ENCODE results near the gene GALNTL6. TPM values are rescaled to one million over a fixed set of nuclear protein-coding genes. Genes with fewer than 3 reads are reported as not detected.

Gene GALNTL6
- total RNA-seq, 1 experiment from 2014 or later: not detected

GRCh38 chr4:172758586-172759340 lies 945.6 kb downstream of the GALNTL6 start:
- Histone ChIP-seq H4K20me1 (ENCODE audit: insufficient read depth) (no peaks in the 10 kb centered on the region), H3K4me1 (replicated peaks; ENCODE audit: insufficient read depth) (no peaks in the 10 kb centered on the region), H3K36me3 (ENCODE audit: low read depth) (no peaks in the 10 kb centered on the region), H3K9me3 (ENCODE audit: insufficient read depth, low read depth) (no peaks in the 10 kb centered on the region), H3K27ac (no peak overlapping the region), H3K4me3 (no peak overlapping the region), H3K27me3 (ENCODE audit: insufficient read depth, low read depth) (no peaks in the 10 kb centered on the region), H3K79me2 (ENCODE audit: low read depth) (no peaks in the 10 kb centered on the region), H3F3A (ENCODE audit: insufficient read depth, low read depth) (no peaks in the 10 kb centered on the region), H3K9me2 (ENCODE audit: insufficient read depth) (no peaks in the 10 kb centered on the region), H3K4me2 (no peak overlapping the region), H2AFZ (no peak overlapping the region)
- POLR2A ChIA-PET (ENCODE audit: unreplicated experiment): no interaction called here
- intact Hi-C loops (cut with micrococcal nuclease; ENCODE audit: unreplicated experiment): no loop called here
- CTCF ChIA-PET: no interaction called here
- TF ChIP-seq CTCF (conservative IDR thresholded peaks at IDR 0.05): no peak
- no peak for TF ChIP-seq EZH2 (IDR thresholded peaks at IDR 0.05; ENCODE audit: low read depth)
- no peak for DNase-seq
- BruUV-seq (replicated peaks): no TSS peak

- DNase-seq: no peak
- POLR2A ChIA-PET (ENCODE audit: unreplicated experiment): no interaction called here
- no TSS peak for BruUV-seq (replicated peaks)
- no peak overlapping the region for H3K4me2 ChIP-seq
- H3K4me3 ChIP-seq: no peak overlapping the region
- H3F3A ChIP-seq (ENCODE audit: insufficient read depth, low read depth): no peaks in the 10 kb centered on the region
- H3K27me3 ChIP-seq (ENCODE audit: insufficient read depth, low read depth): no peaks in the 10 kb centered on the region
- H3K9me2 ChIP-seq (ENCODE audit: insufficient read depth): no peaks in the 10 kb centered on the region
- no peaks in the 10 kb centered on the region for H3K9me3 ChIP-seq (ENCODE audit: insufficient read depth, low read depth)
- H3K4me1 ChIP-seq (replicated peaks; ENCODE audit: insufficient read depth): no peaks in the 10 kb centered on the region
- no peaks in the 10 kb centered on the region for H4K20me1 ChIP-seq (ENCODE audit: insufficient read depth)
- no peaks in the 10 kb centered on the region for H3K79me2 ChIP-seq (ENCODE audit: low read depth)
- H3K27ac ChIP-seq: no peak overlapping the region
- no peak for TF ChIP-seq EZH2 (IDR thresholded peaks at IDR 0.05; ENCODE audit: low read depth)
- TF ChIP-seq CTCF (conservative IDR thresholded peaks at IDR 0.05): no peak
- CTCF ChIA-PET: no interaction called here
- H3K36me3 ChIP-seq (ENCODE audit: low read depth): no peaks in the 10 kb centered on the region
- H2AFZ ChIP-seq: no peak overlapping the region
- intact Hi-C loops (cut with micrococcal nuclease; ENCODE audit: unreplicated experiment): no loop called here
These were observed 947.3 kb downstream of the GALNTL6 start for GRCh38 chr4:172760512-172760911.

GRCh38 chr4:172762895-172763294 lies 949.7 kb downstream of the GALNTL6 start:
- ChIA-PET POLR2A (ENCODE audit: unreplicated experiment) (interaction anchor here (0.5 kb wide), 1 partner anchor 1414 kb away, joined by 6 read pairs; no protein-coding TSS in a partner anchor), CTCF (no interaction called here)
- Histone ChIP-seq H3K4me1 (replicated peaks; ENCODE audit: insufficient read depth) (no peaks in the 10 kb centered on the region), H3K27me3 (ENCODE audit: insufficient read depth, low read depth) (no peaks in the 10 kb centered on the region), H3K9me3 (ENCODE audit: insufficient read depth, low read depth) (no peaks in the 10 kb centered on the region), H3K9me2 (ENCODE audit: insufficient read depth) (no peaks in the 10 kb centered on the region), H3F3A (ENCODE audit: insufficient read depth, low read depth) (no peaks in the 10 kb centered on the region), H3K79me2 (ENCODE audit: low read depth) (no peaks in the 10 kb centered on the region), H2AFZ (no peak overlapping the region), H3K4me2 (no peak overlapping the region), H4K20me1 (ENCODE audit: insufficient read depth) (no peaks in the 10 kb centered on the region), H3K4me3 (no peak overlapping the region), H3K36me3 (ENCODE audit: low read depth) (no peaks in the 10 kb centered on the region), H3K27ac (no peak overlapping the region)
- BruUV-seq (replicated peaks): no TSS peak
- intact Hi-C loops (cut with micrococcal nuclease; ENCODE audit: unreplicated experiment): no loop called here
- DNase-seq: no peak
- TF ChIP-seq EZH2 (IDR thresholded peaks at IDR 0.05; ENCODE audit: low read depth): no peak
- no peak for TF ChIP-seq CTCF (conservative IDR thresholded peaks at IDR 0.05)
